GM12891 (cell line): ENCODE data around the gene NR1H3.
"Not testable (repeated sequence)": the region's sequence is repeated elsewhere in the genome, so short reads cannot be mapped to it uniquely, and the experiment has no call there.

Experiments
- DNase-seq: peaks from one replicate; pipeline ENCODE4 v3.0.0; 2011; ENCODE audit warnings: low spot score; ENCODE audit not compliant: insufficient read length
- FAIRE-seq: peaks from 2 replicates; lab custom pipeline; 2011; peaks lifted over from hg19 to GRCh38; lab: Jason Lieb, UNC
- PAX5 ChIP-seq: IDR thresholded peaks from 2 replicates; pipeline ENCODE4 v1.6.1; 2011; ENCODE audit warnings: low read length, moderate library complexity, mild to moderate bottlenecking; ENCODE audit not compliant: insufficient read depth, severe bottlenecking
- POLR2A ChIP-seq: IDR thresholded peaks from 2 replicates; pipeline ENCODE4 v1.6.1; 2011; ENCODE audit warnings: low read depth, low read length, control low read depth
- POLR2AphosphoS5 ChIP-seq: IDR thresholded peaks from 2 replicates; pipeline ENCODE4 v1.6.1; 2011; ENCODE audit warnings: low read depth, low read length, control low read depth
- POU2F2 ChIP-seq: IDR thresholded peaks from 2 replicates; pipeline ENCODE4 v1.6.1; 2011; ENCODE audit warnings: low read depth, mild to moderate bottlenecking, control low read depth, low read length, moderate library complexity
- SPI1 ChIP-seq: IDR thresholded peaks from 2 replicates; pipeline ENCODE4 v1.6.1; 2011; ENCODE audit warnings: low read depth, low read length, control low read depth
- TAF1 ChIP-seq: IDR thresholded peaks from 2 replicates; pipeline ENCODE4 v1.6.1; 2011; ENCODE audit warnings: low read depth, low read length, control low read depth

The NR1H3 gene

DNA sequence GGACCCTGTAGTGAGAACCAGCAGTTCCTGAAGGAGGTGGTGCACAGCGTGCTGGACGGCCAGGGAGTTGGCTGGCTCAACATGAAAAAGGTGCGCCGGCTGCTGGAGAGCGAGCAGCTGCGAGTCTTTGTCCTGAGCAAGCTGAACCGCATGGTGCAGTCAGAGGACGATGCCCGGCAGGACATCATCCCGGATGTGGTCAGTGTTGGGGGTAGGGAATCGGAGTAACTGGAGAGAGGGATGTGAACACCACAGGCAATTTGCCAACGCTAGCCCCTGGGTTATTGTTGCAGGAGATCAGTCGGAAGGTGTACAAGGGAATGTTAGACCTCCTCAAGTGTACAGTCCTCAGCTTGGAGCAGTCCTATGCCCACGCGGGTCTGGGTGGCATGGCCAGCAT lies 32.1 kb downstream of the NR1H3 start:
- FAIRE-seq: no peak

DNA sequence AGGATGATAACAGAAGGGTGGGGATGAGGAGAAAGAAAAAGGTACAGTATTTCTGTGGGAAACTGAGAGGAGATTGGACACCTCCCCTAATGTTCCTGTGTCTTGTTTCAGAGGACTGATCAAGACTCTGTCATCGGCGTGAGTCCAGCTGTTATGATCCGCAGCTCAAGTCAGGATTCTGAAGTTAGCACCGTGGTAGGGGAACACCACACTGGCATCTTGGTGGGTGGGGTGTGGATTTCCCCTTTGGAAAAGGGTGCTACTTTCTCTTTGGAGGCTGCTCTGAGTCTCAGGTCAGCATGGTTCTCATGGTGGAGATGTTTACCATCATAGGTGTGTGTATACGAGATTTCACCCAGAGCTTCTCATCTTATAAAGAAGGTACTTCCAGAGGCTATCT lies 37.6 kb downstream of the NR1H3 start:
- no peak for FAIRE-seq

More for the DNA sequence above, 32.1 kb downstream of the NR1H3 start:
- no peak for TF ChIP-seq SPI1
- TF ChIP-seq POU2F2: no peak
- TF ChIP-seq POLR2A: no peak
- no peak for TF ChIP-seq TAF1
- TF ChIP-seq PAX5: no peak
- no peak for TF ChIP-seq POLR2AphosphoS5
- no peak for DNase-seq

GRCh38 chr11:47296045-47296444 lies 38.2 kb downstream of the NR1H3 start:
- no peak for DNase-seq
- FAIRE-seq: no peak
- TF ChIP-seq POLR2A (no peak), POU2F2 (no peak), PAX5 (no peak), SPI1 (no peak), TAF1 (no peak), POLR2AphosphoS5 (no peak)

More for the DNA sequence above, 37.6 kb downstream of the NR1H3 start:
- no peak for DNase-seq
- TF ChIP-seq POLR2A: no peak

GRCh38 chr11:47299078-47299477 lies 41.3 kb downstream of the NR1H3 start:
- FAIRE-seq (no peak), DNase-seq (no peak)
- TF ChIP-seq TAF1: no peak

DNA sequence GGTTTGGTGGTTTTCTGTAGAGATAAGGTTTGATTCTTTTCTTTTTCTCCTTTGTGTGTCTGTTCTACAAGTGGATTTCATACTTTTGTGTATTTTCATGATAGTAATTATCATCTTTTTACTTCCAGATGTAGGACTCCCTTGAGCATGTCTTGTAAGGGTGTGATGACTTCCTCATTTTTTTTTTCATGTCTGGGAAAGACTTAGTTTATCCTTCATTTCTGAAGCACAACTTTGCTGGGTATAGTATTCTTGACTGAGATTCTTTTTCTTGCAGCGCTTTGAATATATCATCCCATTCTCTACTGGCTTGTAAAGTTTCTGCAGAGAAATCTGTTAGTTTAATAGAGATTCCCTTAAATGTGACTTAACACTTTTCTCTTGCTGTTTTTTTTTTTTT lies 45.1 kb downstream of the NR1H3 start:
- no peak for TF ChIP-seq POU2F2
- no peak for TF ChIP-seq POLR2A
- TF ChIP-seq POLR2AphosphoS5: no peak
- TF ChIP-seq TAF1: no peak
- no peak for TF ChIP-seq PAX5
- TF ChIP-seq SPI1: no peak
- FAIRE-seq (no peak), DNase-seq (no peak)

GRCh38 chr11:47305734-47306483 lies 48.1 kb downstream of the NR1H3 start:
- no peak for TF ChIP-seq POU2F2
- TF ChIP-seq POLR2AphosphoS5: no peak
- TF ChIP-seq TAF1: no peak
- no peak for TF ChIP-seq SPI1
- no peak for TF ChIP-seq PAX5
- no peak for TF ChIP-seq POLR2A
- DNase-seq: no peak
- FAIRE-seq: no peak

DNA sequence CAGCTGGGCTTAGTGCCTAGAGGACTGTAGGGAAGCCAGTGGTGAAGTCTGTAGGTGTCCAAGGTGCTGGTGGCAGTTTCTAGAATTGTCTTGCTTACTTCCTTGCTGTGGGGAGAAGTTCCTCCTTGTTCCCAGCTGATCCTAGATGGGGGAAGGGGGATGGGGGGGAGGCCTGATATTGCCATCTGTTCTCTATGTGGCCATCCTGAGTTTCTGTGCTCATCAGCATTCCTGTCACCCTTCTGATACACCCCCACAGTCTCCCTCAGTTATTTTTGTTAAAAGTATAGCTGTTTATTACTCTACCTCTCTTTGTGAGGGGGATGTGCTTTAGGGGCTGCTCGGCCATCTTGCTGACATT lies 48.7 kb downstream of the NR1H3 start:
- FAIRE-seq (no peak), DNase-seq (no peak)
- TF ChIP-seq POLR2A (no peak), PAX5 (no peak), SPI1 (no peak), TAF1 (no peak)

GRCh38 chr11:47308050-47308823 lies 50.4 kb downstream of the NR1H3 start:
- DNase-seq: no peak
- TF ChIP-seq POU2F2: no peak
- no peak for TF ChIP-seq PAX5
- TF ChIP-seq POLR2A: no peak
- TF ChIP-seq TAF1: no peak
- TF ChIP-seq POLR2AphosphoS5: no peak
- no peak for TF ChIP-seq SPI1
- FAIRE-seq: no peak

DNA sequence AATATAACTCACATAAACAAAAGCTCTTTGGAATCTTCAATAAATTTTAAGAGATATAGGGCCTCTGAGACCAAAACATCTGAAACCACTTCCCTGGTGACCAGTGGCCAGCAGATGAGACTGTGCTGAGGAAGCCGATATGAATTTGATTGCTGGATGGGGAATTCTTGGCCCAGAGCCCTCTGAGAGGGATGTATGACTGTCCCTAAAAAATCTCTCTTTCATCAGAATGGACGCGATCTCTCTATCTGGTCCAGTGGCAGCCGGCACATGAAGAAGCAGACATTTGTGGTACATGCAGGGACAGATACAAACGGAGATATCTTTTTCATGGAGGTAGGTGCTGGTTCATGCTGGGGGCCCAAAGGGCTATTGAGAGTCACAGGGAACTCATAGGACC lies 57.2 kb downstream of the NR1H3 start:
- DNase-seq: no peak
- TF ChIP-seq SPI1: no peak
- no peak for TF ChIP-seq POLR2AphosphoS5
- no peak for TF ChIP-seq POU2F2
- no peak for TF ChIP-seq TAF1
- no peak for FAIRE-seq

GRCh38 chr11:47316501-47316900 lies 58.7 kb downstream of the NR1H3 start:
- not testable (repeated sequence) for FAIRE-seq, DNase-seq
